Measurements from ENCODE around the gene ITPR2.
"Not testable (repeated sequence)": the region's sequence is repeated elsewhere in the genome, so short reads cannot be mapped to it uniquely, and the experiment has no call there.

Gene ITPR2

GRCh38 chr12:26661399-26661798 lies 171.6 kb downstream of the ITPR2 start:
- no peak for DNase-seq (ENCODE audit: low read depth)

GRCh38 chr12:26659930-26660329 lies 173.1 kb downstream of the ITPR2 start:
- DNase-seq (ENCODE audit: low read depth) = no peak

GRCh38 chr12:26658991-26659390 lies 174.0 kb downstream of the ITPR2 start:
- no peak for DNase-seq (ENCODE audit: low read depth)

GRCh38 chr12:26654623-26655022 lies 178.4 kb downstream of the ITPR2 start:
- no peak for DNase-seq (ENCODE audit: low read depth)

- peak; percentile 6 for DNase-seq (ENCODE audit: low read depth)
Observed at GRCh38 chr12:26651566-26652188, 181.3 kb downstream of the ITPR2 start.

- no peak for DNase-seq (ENCODE audit: low read depth)
Observed at GRCh38 chr12:26651036-26651435, 182.0 kb downstream of the ITPR2 start.

- no peak for DNase-seq (ENCODE audit: low read depth)
Observed at GRCh38 chr12:26648999-26649398, 184.0 kb downstream of the ITPR2 start.

GRCh38 chr12:26648584-26648983 lies 184.4 kb downstream of the ITPR2 start:
- DNase-seq (ENCODE audit: low read depth) = no peak

- no peak for DNase-seq (ENCODE audit: low read depth)
Observed at GRCh38 chr12:26648066-26648465, 184.9 kb downstream of the ITPR2 start.

GRCh38 chr12:26647088-26647487 lies 185.9 kb downstream of the ITPR2 start:
- DNase-seq (ENCODE audit: low read depth) = no peak

GRCh38 chr12:26646571-26646970 lies 186.4 kb downstream of the ITPR2 start:
- DNase-seq (ENCODE audit: low read depth) = no peak

GRCh38 chr12:26644376-26644775 lies 188.6 kb downstream of the ITPR2 start:
- not testable (repeated sequence) for DNase-seq (ENCODE audit: low read depth)

GRCh38 chr12:26643532-26644315 lies 189.3 kb downstream of the ITPR2 start:
- no peak for DNase-seq (ENCODE audit: low read depth)

- no peak for DNase-seq (ENCODE audit: low read depth)
Observed at GRCh38 chr12:26642361-26642760, 190.6 kb downstream of the ITPR2 start.

- DNase-seq (ENCODE audit: low read depth) = no peak
Observed at GRCh38 chr12:26636710-26637328, 196.2 kb downstream of the ITPR2 start.

GRCh38 chr12:26633591-26634210 lies 199.3 kb downstream of the ITPR2 start:
- no peak for DNase-seq (ENCODE audit: low read depth)

- no peak for DNase-seq (ENCODE audit: low read depth)
Observed at GRCh38 chr12:26632756-26633155, 200.2 kb downstream of the ITPR2 start.

- DNase-seq (ENCODE audit: low read depth) = no peak
Observed at GRCh38 chr12:26631846-26632245, 201.1 kb downstream of the ITPR2 start.

- no peak for DNase-seq (ENCODE audit: low read depth)
Observed at GRCh38 chr12:26630546-26631027, 202.4 kb downstream of the ITPR2 start.

- DNase-seq (ENCODE audit: low read depth) = no peak
Observed at GRCh38 chr12:26629864-26630263, 203.1 kb downstream of the ITPR2 start.

- no peak for DNase-seq (ENCODE audit: low read depth)
Observed at GRCh38 chr12:26628234-26628633, 204.8 kb downstream of the ITPR2 start.

- DNase-seq (ENCODE audit: low read depth) = no peak
Observed at GRCh38 chr12:26627335-26627734, 205.7 kb downstream of the ITPR2 start.

GRCh38 chr12:26623136-26623535 lies 209.9 kb downstream of the ITPR2 start:
- no peak for DNase-seq (ENCODE audit: low read depth)
